Measurements from ENCODE around the gene DOCK3. TPM values are rescaled to one million over a fixed set of nuclear protein-coding genes. Genes with fewer than 3 reads are reported as not detected.
A peak's percentile ranks its signal among the peaks of the same experiment; 100 is the strongest.

DOCK3 gene
- total RNA-seq, 1 experiment from 2014 or later: 5.6 TPM

GRCh38 chr3:51391075-51391565 is 716.4 kb downstream of the DOCK3 start, which contains the start of gene RBM15B (continued):
- TF ChIP-seq ZNF425 (CRISPR knock-in tag; conservative IDR thresholded peaks at IDR 0.05): no peak
- no peak for TF ChIP-seq E2F4 (CRISPR knock-in tag; IDR thresholded peaks at IDR 0.05; ENCODE audit: borderline replicate concordance, low read depth)
- no peak for TF ChIP-seq SMAD3 (CRISPR knock-in tag; IDR thresholded peaks at IDR 0.05; ENCODE audit: borderline replicate concordance)
- TF ChIP-seq ERG (CRISPR knock-in tag; IDR thresholded peaks at IDR 0.05): no peak
- TF ChIP-seq NFYB (CRISPR knock-in tag; conservative IDR thresholded peaks at IDR 0.05; ENCODE audit: low read depth): no peak
- no peak for TF ChIP-seq ZMAT4 (CRISPR knock-in tag; IDR thresholded peaks at IDR 0.05)
- no peak for TF ChIP-seq ZNF423 (CRISPR knock-in tag; IDR thresholded peaks at IDR 0.05)
- TF ChIP-seq MLX (CRISPR knock-in tag; IDR thresholded peaks at IDR 0.05): no peak
- peak; percentile 80 for TF ChIP-seq ESRRA (CRISPR knock-in tag; IDR thresholded peaks at IDR 0.05; ENCODE audit: borderline replicate concordance)
- peak; percentile 98 for TF ChIP-seq USF1 (CRISPR knock-in tag; IDR thresholded peaks at IDR 0.05)
- TF ChIP-seq ZNF671 (CRISPR knock-in tag; IDR thresholded peaks at IDR 0.05): no peak
- TF ChIP-seq TEAD1 (CRISPR knock-in tag; IDR thresholded peaks at IDR 0.05): peak; percentile 36; the same call in 1 of the 2 replicates
- no peak for TF ChIP-seq ZNF219 (CRISPR knock-in tag; IDR thresholded peaks at IDR 0.05; ENCODE audit: borderline replicate concordance)
- TF ChIP-seq SOX15 (CRISPR knock-in tag; IDR thresholded peaks at IDR 0.05): no peak
- peak; percentile 79 for TF ChIP-seq CREB1 (CRISPR knock-in tag; IDR thresholded peaks at IDR 0.05)
- no peak for TF ChIP-seq AFF4 (CRISPR knock-in tag; IDR thresholded peaks at IDR 0.05; ENCODE audit: borderline replicate concordance)
- no peak for TF ChIP-seq TEAD4 (CRISPR knock-in tag; IDR thresholded peaks at IDR 0.05)
- TF ChIP-seq ZNF512 (CRISPR knock-in tag; IDR thresholded peaks at IDR 0.05; ENCODE audit: borderline replicate concordance): no peak
- TF ChIP-seq ZNF138 (CRISPR knock-in tag; conservative IDR thresholded peaks at IDR 0.05): 0 out of 2 replicates have a peak, but pooled peaks have one; percentile 57
- no peak for TF ChIP-seq CBFB (CRISPR knock-in tag; IDR thresholded peaks at IDR 0.05; ENCODE audit: low read depth)
- TF ChIP-seq FOXP1 (CRISPR knock-in tag; IDR thresholded peaks at IDR 0.05; ENCODE audit: borderline replicate concordance): peak; percentile 13; the same call in 1 of the 2 replicates
- TF ChIP-seq ZNF317 (CRISPR knock-in tag; IDR thresholded peaks at IDR 0.05; ENCODE audit: borderline replicate concordance, low read depth): no peak
- peak; percentile 97 for TF ChIP-seq CREM (CRISPR knock-in tag; IDR thresholded peaks at IDR 0.05)
- peak; percentile 65; the same call in 1 of the 2 replicates for TF ChIP-seq ATF1 (CRISPR knock-in tag; IDR thresholded peaks at IDR 0.05)
- no peak for TF ChIP-seq NR2C2 (CRISPR knock-in tag; IDR thresholded peaks at IDR 0.05)
- TF ChIP-seq EMX1 (CRISPR knock-in tag; IDR thresholded peaks at IDR 0.05): no peak
- no peak for TF ChIP-seq ZSCAN18 (CRISPR knock-in tag; IDR thresholded peaks at IDR 0.05)

Data from WTC11 (cell line).